HepG2 (cell line): ENCODE measurements around the gene CBX2. TPM values are rescaled to one million over a fixed set of nuclear protein-coding genes. Genes with fewer than 3 reads are reported as not detected.

Source experiments
- CENPX ChIP-seq: sonication (generic); formaldehyde crosslinking; IDR thresholded peaks from 2 replicates; pipeline ENCODE4 v1.9.0; 2021; ENCODE audit warnings: mild to moderate bottlenecking, missing genetic modification reagents, moderate library complexity
- FLYWCH1 ChIP-seq: sonication (generic); formaldehyde crosslinking; IDR thresholded peaks from 2 replicates; pipeline ENCODE4 v1.8.1; 2023; ENCODE audit warnings: mild to moderate bottlenecking, missing genetic modification reagents
- HNF4A ChIP-seq: sonication (generic); formaldehyde crosslinking; IDR thresholded peaks from 2 replicates; pipeline ENCODE4 v1.4.0; 2020; ENCODE audit warnings: missing genetic modification reagents
- KLF15 ChIP-seq: sonication (generic); formaldehyde crosslinking; IDR thresholded peaks from 2 replicates; pipeline ENCODE4 v1.8.1; 2023; ENCODE audit warnings: borderline replicate concordance, mild to moderate bottlenecking, inconsistent platforms, missing genetic modification reagents, mixed read lengths
- NBN ChIP-seq: fragments of 450-650 bp; conservative IDR thresholded peaks from 2 replicates; pipeline ENCODE4 v1.6.1; 2017
- POLR2A ChIP-seq, 2 experiments: IDR thresholded peaks; 2 replicates each; pipeline ENCODE4 v1.6.1; 2011; ENCODE audit warnings: low read depth in 2 of 2, low read length in 2 of 2, mild to moderate bottlenecking in 1 of 2, moderate library complexity in 1 of 2; ENCODE audit not compliant: insufficient read depth in 1 of 2
- RBM39 ChIP-seq: fragments of 200-400 bp; formaldehyde crosslinking; IDR thresholded peaks from one replicate; pipeline ENCODE4 v1.6.1; 2018; ENCODE audit warnings: antibody characterized with exemption, mild to moderate bottlenecking, low read depth, low read length; ENCODE audit not compliant: poor library complexity, severe bottlenecking
- REPIN1 ChIP-seq: sonication (generic); formaldehyde crosslinking; IDR thresholded peaks from 2 replicates; pipeline ENCODE4 v1.8.0; 2022; ENCODE audit warnings: missing genetic modification reagents, low read depth, mild to moderate bottlenecking, borderline replicate concordance
- SMYD3 ChIP-seq: sonication (generic); formaldehyde crosslinking; IDR thresholded peaks from 2 replicates; pipeline ENCODE4 v1.8.1; 2023; ENCODE audit warnings: mild to moderate bottlenecking, missing genetic modification reagents
- TFAP4 ChIP-seq: sonication (generic); IDR thresholded peaks from 2 replicates; pipeline ENCODE4 v1.6.1; 2016; ENCODE audit warnings: low read depth, borderline replicate concordance
- TMF1 ChIP-seq: sonication (generic); formaldehyde crosslinking; IDR thresholded peaks from 2 replicates; pipeline ENCODE4 v1.8.1; 2022; ENCODE audit warnings: low read depth, missing genetic modification reagents
- XBP1 ChIP-seq: sonication (generic); formaldehyde crosslinking; IDR thresholded peaks from 2 replicates; pipeline ENCODE4 v1.5.0; 2020; ENCODE audit warnings: missing genetic modification reagents
- ZBTB38 ChIP-seq: sonication (generic); formaldehyde crosslinking; IDR thresholded peaks from 2 replicates; pipeline ENCODE4 v1.5.1; 2020; ENCODE audit warnings: mild to moderate bottlenecking, missing genetic modification reagents
- ZNF224 ChIP-seq: sonication (generic); formaldehyde crosslinking; IDR thresholded peaks from 2 replicates; pipeline ENCODE4 v1.5.0; 2020; ENCODE audit warnings: mild to moderate bottlenecking, missing genetic modification reagents
- ZNF24 ChIP-seq: fragments of 450-650 bp; IDR thresholded peaks from 2 replicates; pipeline ENCODE4 v1.6.1; 2017; ENCODE audit warnings: antibody characterized with exemption, mild to moderate bottlenecking
- ZNF335 ChIP-seq: sonication (generic); formaldehyde crosslinking; IDR thresholded peaks from 2 replicates; pipeline ENCODE4 v1.4.0; 2020; ENCODE audit warnings: missing genetic modification reagents
- ZNF562 ChIP-seq: sonication (generic); formaldehyde crosslinking; IDR thresholded peaks from 2 replicates; pipeline ENCODE4 v1.8.0; 2022; ENCODE audit warnings: missing genetic modification reagents, borderline replicate concordance
- ZNF883 ChIP-seq: sonication (generic); formaldehyde crosslinking; IDR thresholded peaks from 2 replicates; pipeline ENCODE4 v1.5.1; 2020; ENCODE audit warnings: mild to moderate bottlenecking, missing genetic modification reagents; ENCODE audit errors: not compliant biosample characterization
- ZSCAN12 ChIP-seq: sonication (generic); formaldehyde crosslinking; IDR thresholded peaks from 2 replicates; pipeline ENCODE4 v1.9.0; 2021; ENCODE audit warnings: mild to moderate bottlenecking, missing genetic modification reagents
- ZSCAN30 ChIP-seq: sonication (generic); formaldehyde crosslinking; IDR thresholded peaks from 2 replicates; pipeline ENCODE4 v1.5.0; 2020; ENCODE audit warnings: mild to moderate bottlenecking, missing genetic modification reagents
- ZZZ3 ChIP-seq: sonication (generic); formaldehyde crosslinking; IDR thresholded peaks from 2 replicates; pipeline ENCODE4 v1.4.0; 2020; ENCODE audit warnings: missing genetic modification reagents, mild to moderate bottlenecking, borderline replicate concordance
- polyA plus RNA-seq, 8 experiments: library from polyadenylated mRNA; depleted of rRNA in 3 of 8; stranded (reverse) in 7 of 8; unstranded in 1 of 8; fragments of >200 nt; fragmentation: Illumina TruSeq in 4 of 8; extraction: Trizol in 4 of 8; gene quantifications; 2 replicates each; pipeline versions ENCODE4 v1.2.1 to v1.2.3, GENCODE V29; 2011 to 2016; ENCODE audit warnings: low read depth in 4 of 8, missing spikeins in 1 of 8, mixed read lengths in 1 of 8; ENCODE audit not compliant: insufficient read depth in 1 of 8
- total RNA-seq, 5 experiments: library from RNA; depleted of rRNA; stranded (reverse); fragments of >200 nt; fragmentation: Illumina TruSeq; extraction: Trizol; gene quantifications; 2 replicates each; pipeline ENCODE4 v1.2.3, GENCODE V29; 2016; ENCODE audit warnings: low read depth in 1 of 5
- TF ChIP-seq, protein P1 (sequence below): sonication (generic); formaldehyde crosslinking; IDR thresholded peaks from 2 replicates; pipeline ENCODE4 v1.5.0; 2020; ENCODE audit warnings: missing genetic modification reagents
- TF ChIP-seq, protein P2 (sequence below): conservative IDR thresholded peaks from 2 replicates; pipeline ENCODE4 v1.6.1; 2018; ENCODE audit warnings: missing genetic modification reagents
- TF ChIP-seq, protein P3 (sequence below): sonication (generic); formaldehyde crosslinking; IDR thresholded peaks from 2 replicates; pipeline ENCODE4 v1.8.1; 2022; ENCODE audit warnings: low read depth, mild to moderate bottlenecking, missing genetic modification reagents

The CBX2 gene
- total and polyA plus RNA-seq, 2 of the 13 experiments (the other 11 are each of a cell fraction or from before 2014, with no cell fraction given): 14.5 to 31.1 TPM

DNA sequence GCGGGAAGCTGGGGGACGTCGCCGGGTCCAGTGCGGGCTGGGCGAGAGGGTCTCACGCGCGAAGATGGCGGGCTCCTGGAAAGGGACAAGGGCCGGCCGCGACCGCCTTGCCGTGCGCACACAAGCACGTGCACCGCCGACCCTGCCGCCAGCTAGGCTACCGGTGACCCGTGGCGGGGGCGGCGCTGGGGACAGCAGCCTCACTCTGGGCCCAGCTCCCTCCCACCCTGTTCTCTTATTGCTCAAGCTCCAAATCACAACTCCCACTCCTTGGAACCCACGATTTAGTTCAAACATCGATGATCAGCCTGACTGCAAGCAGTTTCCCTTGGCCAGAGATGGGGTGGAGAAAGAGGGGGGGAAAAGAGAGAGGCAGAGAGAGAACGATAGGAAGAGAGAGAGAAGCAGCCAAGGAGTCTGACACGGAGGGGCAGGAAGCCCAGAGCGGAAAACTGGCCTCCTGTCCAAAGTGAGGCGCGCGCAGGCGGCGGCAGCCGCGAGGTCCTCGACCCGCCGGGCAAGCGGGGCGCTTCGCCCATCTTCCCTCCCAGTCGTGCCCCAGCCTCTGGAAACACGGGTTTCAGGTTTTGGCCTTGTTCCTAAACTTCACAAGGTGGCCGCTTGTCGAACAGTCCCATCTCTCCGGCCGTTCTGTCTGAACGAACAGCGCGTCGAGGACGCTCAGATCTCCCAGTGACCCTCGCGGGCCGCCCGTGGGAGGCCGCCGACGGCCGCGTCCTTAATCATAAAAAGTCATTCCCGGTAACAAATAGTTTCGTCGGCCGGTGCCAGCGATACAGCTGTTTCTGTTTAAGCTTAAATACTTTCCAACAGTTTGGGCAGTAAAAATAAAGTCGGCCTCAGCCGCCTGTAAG, 20.6 kb downstream of the CBX2 start (continued):
- TF ChIP-seq SMYD3 (CRISPR knock-in tag) (no peak), ZNF224 (no peak), KLF15 (CRISPR knock-in tag) (no peak), ZNF883 (CRISPR knock-in tag) (peak; percentile 41), POLR2A (IDR thresholded peaks at IDR 0.05; ENCODE audit: insufficient read depth in 1 of 2, low read depth in 2 of 2, low read length in 2 of 2) (no peak), ZSCAN30 (CRISPR knock-in tag) (no peak), HNF4A (CRISPR knock-in tag) (no peak), ZNF562 (no peak), ZNF24 (no peak), CENPX (no peak), REPIN1 (CRISPR knock-in tag) (no peak), NBN (no peak), ZNF335 (CRISPR knock-in tag) (no peak), ZBTB38 (CRISPR knock-in tag) (peak; percentile 95), RBM39 (no peak), FLYWCH1 (CRISPR knock-in tag) (no peak), XBP1 (CRISPR knock-in tag) (no peak), TMF1 (no peak), ZZZ3 (CRISPR knock-in tag) (no peak), ZSCAN12 (CRISPR knock-in tag) (peak; percentile 7; the same call in 1 of the 2 replicates), TFAP4 (no peak)
- TF ChIP-seq, protein P1, sequence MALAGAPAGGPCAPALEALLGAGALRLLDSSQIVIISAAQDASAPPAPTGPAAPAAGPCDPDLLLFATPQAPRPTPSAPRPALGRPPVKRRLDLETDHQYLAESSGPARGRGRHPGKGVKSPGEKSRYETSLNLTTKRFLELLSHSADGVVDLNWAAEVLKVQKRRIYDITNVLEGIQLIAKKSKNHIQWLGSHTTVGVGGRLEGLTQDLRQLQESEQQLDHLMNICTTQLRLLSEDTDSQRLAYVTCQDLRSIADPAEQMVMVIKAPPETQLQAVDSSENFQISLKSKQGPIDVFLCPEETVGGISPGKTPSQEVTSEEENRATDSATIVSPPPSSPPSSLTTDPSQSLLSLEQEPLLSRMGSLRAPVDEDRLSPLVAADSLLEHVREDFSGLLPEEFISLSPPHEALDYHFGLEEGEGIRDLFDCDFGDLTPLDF (CRISPR knock-in tag): no peak
- TF ChIP-seq, protein P2, sequence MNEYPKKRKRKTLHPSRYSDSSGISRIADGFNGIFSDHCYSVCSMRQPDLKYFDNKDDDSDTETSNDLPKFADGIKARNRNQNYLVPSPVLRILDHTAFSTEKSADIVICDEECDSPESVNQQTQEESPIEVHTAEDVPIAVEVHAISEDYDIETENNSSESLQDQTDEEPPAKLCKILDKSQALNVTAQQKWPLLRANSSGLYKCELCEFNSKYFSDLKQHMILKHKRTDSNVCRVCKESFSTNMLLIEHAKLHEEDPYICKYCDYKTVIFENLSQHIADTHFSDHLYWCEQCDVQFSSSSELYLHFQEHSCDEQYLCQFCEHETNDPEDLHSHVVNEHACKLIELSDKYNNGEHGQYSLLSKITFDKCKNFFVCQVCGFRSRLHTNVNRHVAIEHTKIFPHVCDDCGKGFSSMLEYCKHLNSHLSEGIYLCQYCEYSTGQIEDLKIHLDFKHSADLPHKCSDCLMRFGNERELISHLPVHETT: no peak
- TF ChIP-seq, protein P3, sequence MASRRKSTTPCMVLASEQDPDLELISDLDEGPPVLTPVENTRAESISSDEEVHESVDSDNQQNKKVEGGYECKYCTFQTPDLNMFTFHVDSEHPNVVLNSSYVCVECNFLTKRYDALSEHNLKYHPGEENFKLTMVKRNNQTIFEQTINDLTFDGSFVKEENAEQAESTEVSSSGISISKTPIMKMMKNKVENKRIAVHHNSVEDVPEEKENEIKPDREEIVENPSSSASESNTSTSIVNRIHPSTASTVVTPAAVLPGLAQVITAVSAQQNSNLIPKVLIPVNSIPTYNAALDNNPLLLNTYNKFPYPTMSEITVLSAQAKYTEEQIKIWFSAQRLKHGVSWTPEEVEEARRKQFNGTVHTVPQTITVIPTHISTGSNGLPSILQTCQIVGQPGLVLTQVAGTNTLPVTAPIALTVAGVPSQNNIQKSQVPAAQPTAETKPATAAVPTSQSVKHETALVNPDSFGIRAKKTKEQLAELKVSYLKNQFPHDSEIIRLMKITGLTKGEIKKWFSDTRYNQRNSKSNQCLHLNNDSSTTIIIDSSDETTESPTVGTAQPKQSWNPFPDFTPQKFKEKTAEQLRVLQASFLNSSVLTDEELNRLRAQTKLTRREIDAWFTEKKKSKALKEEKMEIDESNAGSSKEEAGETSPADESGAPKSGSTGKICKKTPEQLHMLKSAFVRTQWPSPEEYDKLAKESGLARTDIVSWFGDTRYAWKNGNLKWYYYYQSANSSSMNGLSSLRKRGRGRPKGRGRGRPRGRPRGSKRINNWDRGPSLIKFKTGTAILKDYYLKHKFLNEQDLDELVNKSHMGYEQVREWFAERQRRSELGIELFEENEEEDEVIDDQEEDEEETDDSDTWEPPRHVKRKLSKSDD (CRISPR knock-in tag): no peak
